ENCODE data around the gene FYN.

GRCh38 chr6:111842891-111843290, 30.4 kb downstream of the FYN start:
- TF ChIP-seq CTCF (IDR thresholded peaks at IDR 0.05; ENCODE audit: low read depth, low read length, missing input control) (no peak), REST (IDR thresholded peaks at IDR 0.05) (no peak), HNF4A (conservative IDR thresholded peaks at IDR 0.05) (no peak), HNF4G (IDR thresholded peaks at IDR 0.05) (no peak)
